Measurements from ENCODE around the gene XPO5. TPM values are rescaled to one million over a fixed set of nuclear protein-coding genes. Genes with fewer than 3 reads are reported as not detected.

Gene XPO5
- total RNA-seq = 31.7 TPM

DNA sequence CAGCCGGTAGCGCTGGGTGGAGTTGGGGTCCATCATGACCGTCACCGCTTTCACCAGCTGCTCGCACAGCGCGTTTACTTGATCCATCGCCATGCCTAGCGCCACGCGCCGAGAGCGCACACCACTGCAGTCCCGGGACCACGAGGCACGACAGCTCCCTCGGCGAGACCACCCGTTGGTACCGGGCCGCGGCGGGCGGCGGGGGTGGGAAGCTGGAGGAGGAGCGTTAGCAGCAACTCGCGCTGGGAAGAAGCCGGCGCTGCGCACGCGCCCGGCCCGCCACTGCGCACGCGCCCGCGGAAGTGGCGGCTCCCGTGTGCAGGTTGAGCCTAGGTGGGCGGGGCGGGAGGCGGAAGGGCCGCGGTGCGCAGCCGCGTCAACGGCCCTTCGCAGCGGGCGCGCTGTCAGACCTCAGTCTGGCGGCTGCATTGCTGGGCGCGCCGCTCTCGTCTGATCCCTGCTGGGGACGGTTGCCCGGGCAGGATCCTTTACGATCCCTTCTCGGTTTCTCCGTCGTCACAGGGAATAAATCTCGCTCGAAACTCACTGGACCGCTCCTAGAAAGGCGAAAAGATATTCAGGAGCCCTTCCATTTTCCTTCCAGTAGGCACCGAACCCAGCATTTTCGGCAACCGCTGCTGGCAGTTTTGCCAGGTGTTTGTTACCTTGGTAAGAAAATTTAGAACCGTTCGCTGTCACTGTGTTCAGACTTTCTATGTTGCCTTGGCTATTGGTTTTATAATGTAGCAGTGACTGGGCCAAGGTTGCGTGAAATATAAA lies at the start of gene XPO5, which contains the start of gene POLH:
TSS of gene XPO5 (minus strand) at position 267 of the 780 bp plus-strand sequence. CDS start at position 93, 174 bp downstream.
TSS of gene POLH (plus strand) at position 414 of the 780 bp plus-strand sequence. CDS start 6,135 bp downstream, outside the sequence.

DNA sequence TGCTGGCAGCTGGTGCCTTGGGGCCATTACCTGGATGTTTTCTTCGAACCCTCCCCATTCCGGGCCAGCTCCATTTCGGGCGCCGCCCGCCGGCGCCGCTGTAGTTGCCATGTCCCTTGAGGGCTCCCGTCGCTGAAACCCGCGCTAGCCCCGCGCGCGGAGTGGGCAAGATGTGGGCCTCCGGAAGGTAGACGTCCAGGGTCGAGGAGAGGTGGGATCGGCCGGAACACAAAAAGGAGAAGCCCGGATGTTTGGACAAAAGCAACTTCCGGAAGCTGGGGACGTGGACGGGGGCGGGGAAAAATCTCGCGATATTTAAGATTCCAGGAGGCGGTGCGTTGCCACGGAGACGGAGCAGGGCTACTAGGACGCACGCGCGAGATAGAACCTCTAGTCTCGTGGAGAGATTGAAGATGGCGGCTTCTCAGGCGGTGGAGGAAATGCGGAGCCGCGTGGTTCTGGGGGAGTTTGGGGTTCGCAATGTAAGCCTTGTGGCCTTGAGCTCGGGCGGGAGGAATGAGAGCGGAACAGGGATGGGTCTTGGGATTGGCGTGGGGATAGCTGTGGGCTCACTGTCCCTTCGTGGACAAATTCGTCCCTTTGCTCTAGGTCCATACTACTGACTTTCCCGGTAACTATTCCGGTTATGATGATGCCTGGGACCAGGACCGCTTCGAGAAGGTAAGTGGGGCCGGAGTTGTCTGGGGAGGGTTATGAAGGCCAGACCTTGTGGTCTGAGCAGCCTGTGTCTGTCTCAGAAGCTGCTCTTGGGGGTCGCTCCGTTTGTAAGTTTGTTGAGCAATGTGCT lies 58.9 kb downstream of the XPO5 start, which contains the start of the genes POLR1C and YIPF3:
TSS of gene POLR1C (plus strand) at position 393 of the 808 bp plus-strand sequence. CDS start at position 414, 21 bp downstream.
TSS of gene YIPF3 (minus strand) at position 230 of the 808 bp plus-strand sequence. CDS start at position 111, 119 bp downstream.

DNA sequence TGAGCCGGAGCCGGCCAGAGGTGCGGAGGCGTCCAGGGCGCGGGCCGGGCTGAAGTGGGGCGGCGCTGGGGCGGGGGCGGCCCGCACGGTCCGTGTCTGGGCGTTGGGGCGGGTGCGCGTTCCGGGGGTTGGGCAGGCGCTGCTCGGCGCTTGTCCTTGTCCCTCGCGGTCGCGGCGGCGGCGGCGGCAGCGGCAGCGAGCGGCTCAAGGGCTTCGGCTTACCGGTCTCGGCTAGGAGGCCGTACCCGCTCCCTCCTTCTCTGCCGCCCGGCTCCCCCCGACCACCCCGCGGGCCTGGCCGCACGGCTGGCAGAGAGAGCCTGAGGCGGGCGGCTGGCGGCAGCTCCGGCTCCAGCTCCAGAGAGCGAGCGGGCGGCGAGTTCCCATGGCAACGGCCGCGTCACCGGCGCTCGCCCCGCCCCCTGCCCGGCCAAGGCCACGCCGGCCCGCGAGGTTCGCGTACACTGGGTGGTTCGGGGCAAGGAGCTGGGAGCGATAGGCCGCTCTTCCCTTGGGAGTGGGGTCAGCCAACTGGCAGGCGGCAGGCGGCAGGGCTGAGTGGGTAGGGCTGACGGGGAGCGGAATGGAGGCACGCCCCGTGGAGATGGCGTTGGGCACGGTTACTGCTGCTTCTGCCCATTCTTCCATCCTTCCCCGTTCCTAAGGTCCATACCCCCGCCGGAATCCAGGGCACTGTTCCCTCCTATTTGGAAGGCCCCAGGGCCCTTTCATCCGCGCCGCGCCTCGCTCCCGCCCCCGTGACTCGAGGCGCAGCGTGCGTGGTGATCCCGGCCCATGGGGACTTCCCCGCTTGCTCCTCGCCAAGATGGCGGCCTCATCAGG lies 65.6 kb downstream of the XPO5 start, which contains the start of gene LRRC73:
TSS of gene LRRC73 (minus strand) at position 363 of the 843 bp plus-strand sequence. CDS start 561 bp downstream, outside the sequence.

DNA sequence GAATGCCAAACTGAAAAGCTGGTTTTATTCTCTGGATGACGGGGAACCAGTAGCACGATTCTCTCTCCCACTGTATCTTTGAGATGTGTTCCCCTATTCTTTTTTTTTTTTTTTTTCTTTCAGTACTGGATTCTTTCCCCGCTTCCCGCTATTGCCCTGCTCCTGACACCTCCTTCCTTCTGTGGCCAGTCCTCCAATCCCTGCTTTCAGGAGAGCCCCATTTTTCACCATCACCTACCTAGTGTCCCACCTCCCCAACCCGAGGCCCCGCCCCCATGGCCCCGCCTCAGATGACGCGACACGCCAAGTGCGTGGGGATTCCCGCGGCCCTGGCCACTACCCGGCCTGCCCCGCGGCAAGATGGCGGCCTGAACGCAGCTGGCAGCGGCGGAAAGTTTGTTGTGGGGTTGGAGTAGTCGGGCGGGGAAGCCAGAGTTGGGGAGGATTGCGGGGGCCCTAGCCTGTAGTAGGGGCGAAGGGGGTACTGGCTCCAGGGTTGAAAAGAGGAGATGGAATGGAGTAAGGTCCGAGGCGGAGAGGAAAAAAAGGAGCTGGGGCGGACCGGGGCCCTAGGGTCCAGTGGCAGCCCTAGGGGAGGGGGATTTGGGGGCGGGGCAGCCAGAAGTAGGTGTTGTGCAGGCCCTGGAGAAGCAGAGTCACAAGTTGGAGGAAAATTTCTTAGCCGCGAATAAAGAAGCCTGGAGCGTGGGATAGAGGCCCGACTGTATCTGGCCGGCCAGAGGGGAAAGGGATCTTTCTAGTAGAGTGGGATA lies 98.4 kb downstream of the XPO5 start, which contains the start of gene TJAP1:
TSS of gene TJAP1 (plus strand) at position 336 of the 773 bp plus-strand sequence. CDS start 21,432 bp downstream, outside the sequence.

Other genes with a start within 250 kb of the XPO5 start
- gene ZNF318, start 206.4 kb downstream of the XPO5 start, total RNA-seq = 31.2 TPM
- 18.3 TPM for gene ABCC10, start 148.5 kb downstream of the XPO5 start, total RNA-seq
- gene DLK2, start 120.5 kb downstream of the XPO5 start, total RNA-seq = 2.6 TPM
- gene TJAP1, start 98.5 kb downstream of the XPO5 start, total RNA-seq = 24.7 TPM
- gene LRRC73, start 65.7 kb downstream of the XPO5 start, total RNA-seq = 0.99 TPM
- 118 TPM for gene YIPF3, start 59.1 kb downstream of the XPO5 start, total RNA-seq
- gene POLR1C, start 58.9 kb downstream of the XPO5 start, total RNA-seq = 34.3 TPM
- 18.2 TPM for gene POLH, start 147 bp upstream of the XPO5 start, total RNA-seq
- 46.9 TPM for gene GTPBP2, start 53.2 kb upstream of the XPO5 start, total RNA-seq
- gene MAD2L1BP, start 59.8 kb upstream of the XPO5 start, total RNA-seq = 37.4 TPM
- 1.7 TPM for gene RSPH9, start 69.0 kb upstream of the XPO5 start, total RNA-seq
- gene MRPS18A, start 111.8 kb upstream of the XPO5 start, total RNA-seq = 35.5 TPM
- 262 TPM for gene VEGFA, start 194.2 kb upstream of the XPO5 start, total RNA-seq